Left lobe of liver (tissue), 2 donors: ENCODE data around the gene WDR83. TPM values are rescaled to one million over a fixed set of nuclear protein-coding genes. Genes with fewer than 3 reads are reported as not detected.
"Not testable (repeated sequence)": the region's sequence is repeated elsewhere in the genome, so short reads cannot be mapped to it uniquely, and the experiment has no call there.

Experiments used
- ATAC-seq: fragments of 200-7000 bp; cut with Tn5 transposase; one replicate; pipeline ENCODE4 v1.9.1; 2020; ENCODE audit warnings: mild to moderate bottlenecking, moderate library complexity
- DNase-seq: peaks from one replicate; pipeline ENCODE4 v3.0.0-alpha.2; 2020; ENCODE audit warnings: low spot score
- total RNA-seq: library from RNA; stranded (reverse); gene quantifications from one replicate; pipeline ENCODE4 v1.2.1, GENCODE V29; 2021
- donor health status: DM: no; HTN: no; CAD: no; lungs with moderate emphysema.
- donor health status: DM: no; HTN: yes; CAD: no.

Gene WDR83
- total RNA-seq, 1 donor from 2014 or later = 3.8 TPM

DNA sequence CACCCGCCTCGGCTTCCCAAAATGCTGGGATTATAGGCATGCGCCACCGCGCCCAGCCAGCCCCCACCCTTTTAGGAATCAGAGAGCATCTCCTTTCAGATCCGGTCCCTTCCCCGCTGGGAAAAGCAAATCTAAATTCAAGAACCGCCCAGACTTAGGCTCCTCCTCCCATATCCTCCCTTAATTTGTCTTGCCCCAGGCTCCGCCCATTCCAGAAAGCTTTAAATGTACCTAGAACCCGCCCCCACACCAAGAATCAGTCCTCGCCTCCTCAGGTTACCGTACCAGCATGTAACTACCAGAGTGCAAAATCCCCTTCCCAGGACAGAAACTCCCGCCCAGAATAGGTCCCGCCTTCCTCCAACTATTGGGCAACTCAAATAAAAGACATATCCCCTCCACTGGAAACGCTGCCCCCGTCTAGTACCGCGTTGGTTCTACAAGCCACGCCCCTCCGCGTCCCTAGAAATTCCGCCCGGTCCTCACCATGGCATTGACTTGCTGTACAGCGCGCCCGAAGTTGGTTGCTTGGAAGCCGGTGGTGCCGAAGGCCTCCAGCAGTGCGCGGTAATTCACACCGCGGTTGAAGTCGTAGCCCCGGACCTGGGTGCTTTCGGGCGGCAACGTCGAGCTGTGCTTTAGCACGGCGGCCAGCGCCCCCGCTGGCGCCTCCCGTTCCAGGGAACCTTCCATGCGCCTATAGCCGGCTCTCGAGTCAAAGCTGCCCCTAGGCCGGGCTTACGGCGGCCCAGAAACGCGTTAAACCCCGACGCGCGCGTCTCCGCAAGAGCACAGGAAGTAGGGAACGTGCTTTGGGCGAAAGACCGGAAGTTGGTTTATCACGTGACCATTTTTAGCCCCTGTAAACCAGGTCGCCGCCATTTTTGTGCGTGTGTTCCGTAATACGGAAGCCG, 14.7 kb downstream of the WDR83 start, which contains the start of gene DHPS:
Gene DHPS, minus strand, starts transcription at position 807 of the 914 bp plus-strand sequence. Its CDS starts 114 bp downstream, at position 693.
- DNase-seq = peak; percentile 93
- ATAC-seq = peak; percentile 79

DNA sequence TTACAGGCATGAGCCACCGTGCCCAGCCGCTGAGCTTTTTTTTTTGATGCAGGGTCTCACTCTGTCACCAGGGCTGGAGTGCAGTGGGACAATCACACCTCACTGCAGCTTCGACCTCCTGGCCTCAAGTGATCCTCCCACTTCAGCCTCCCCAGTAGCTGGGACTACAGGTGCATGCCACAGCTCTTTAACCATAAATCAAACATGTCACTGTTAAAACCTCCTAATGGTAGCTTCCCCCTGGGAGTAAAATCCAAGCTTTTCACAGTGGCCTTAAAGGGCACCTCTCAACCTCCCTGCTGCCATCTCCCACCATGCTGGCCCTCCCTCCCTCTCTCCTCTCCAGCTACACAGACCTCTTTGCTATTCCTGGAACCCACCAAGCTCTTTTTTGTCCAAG, 19.2 kb downstream of the WDR83 start:
- no peak for ATAC-seq
- no peak for DNase-seq

DNA sequence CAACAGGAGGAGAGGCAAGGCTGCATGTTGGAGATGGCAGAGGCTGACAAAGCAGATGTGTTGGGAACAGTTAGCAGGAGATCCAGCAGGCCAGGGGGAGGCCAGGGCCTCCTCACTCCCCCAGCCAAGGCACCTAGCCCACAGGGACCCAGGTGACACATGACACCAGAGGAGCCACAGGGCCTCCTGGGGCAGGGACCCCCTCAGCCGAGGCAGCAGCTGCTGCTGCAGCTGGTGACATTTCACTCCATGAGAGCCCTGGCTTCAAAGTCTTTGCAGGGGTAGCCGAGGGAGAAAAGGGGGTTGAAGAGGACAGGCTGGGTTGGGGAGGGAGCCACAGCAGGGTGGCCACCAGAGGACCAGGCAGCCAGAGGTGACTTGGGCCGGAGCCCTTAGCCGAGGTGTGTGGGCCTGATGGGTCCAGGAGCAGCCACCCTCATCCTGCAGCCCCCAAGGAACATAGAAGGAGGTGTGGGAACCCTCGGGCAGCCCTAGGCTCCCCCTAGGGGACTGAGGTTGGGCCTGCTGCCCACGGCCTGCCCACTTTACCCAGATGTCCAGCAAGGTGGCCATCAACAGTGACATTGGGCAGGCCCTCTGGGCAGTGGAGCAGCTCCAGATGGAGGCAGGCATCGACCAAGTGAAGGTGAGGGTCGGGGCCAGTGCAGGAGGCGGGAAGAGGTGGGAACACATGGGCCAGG, 21.0 kb downstream of the WDR83 start, which contains the start of gene GNG14:
Gene GNG14, plus strand, starts transcription at position 503 of the 701 bp plus-strand sequence. Its CDS starts 51 bp downstream, at position 554.
- DNase-seq (no peak), ATAC-seq (no peak)

DNA sequence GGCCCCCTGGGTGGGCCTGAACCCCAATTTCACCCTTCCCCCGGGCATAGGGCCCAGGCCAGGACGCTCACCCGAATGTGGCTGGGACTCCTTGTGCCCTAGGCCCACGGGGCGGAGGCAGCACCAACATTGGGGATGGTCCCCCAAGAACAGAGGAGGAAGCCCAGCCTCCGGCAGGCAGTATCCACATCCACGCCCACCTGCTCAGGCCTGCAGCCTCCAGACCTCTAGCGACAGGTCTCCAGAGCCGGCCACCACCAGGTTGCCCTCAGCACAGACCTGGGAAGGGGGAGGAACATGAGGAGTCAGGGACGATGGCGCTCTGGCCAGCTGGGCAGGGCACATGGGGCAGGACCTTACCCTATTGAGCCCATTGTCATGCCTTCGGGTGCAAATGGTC, 22.4 kb downstream of the WDR83 start:
- DNase-seq = no peak
- no peak for ATAC-seq

DNA sequence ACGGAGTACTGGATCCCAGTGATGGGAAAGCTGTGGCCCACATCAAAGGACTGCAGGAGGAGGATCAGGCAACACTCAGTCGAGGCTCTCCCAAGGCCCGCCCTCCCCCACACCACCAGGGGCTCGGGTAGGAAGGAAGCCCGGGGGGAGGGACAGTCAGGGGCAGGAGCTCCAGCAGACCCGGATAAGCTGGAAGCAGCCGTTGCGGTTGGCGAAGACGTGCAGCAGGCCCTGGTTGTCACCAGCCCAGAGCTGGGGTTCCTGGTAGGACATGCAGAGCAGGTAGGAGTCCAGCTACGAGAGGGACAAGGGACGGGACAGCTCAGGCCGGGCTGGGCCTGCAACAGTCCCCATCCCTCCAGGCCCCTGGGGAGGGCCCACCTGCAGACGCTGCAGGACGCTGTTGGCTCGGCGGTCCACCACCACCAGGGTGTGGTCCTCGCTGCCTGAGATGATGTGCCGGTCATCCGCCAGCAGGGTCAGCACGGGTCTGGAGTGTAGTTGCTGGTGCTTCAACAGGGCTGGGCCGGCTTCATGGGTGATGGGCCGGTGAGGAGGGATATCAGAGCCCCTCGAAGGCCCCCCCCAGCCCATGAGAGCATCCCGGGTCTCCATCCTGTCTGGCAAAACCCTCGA, 23.1 kb downstream of the WDR83 start:
- no peak for ATAC-seq

DNA sequence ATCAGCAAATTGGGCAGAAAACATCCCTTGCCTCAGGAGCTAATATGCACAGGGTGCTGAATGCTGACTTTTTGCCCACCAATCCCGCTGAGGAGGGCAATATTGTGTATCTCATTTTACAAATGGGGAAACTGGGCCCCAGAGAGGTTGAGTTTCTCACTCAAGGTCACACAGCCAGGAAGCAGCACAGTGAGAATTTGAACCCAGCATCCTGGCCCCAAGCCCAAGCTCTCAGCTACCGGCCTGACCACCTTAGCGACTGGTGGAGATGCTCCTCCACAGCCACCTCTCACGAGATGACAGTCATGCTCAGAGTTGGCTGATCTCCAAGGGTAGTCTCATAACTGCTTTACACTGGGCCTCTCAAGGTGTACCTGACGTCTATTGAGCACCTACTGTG, 26.4 kb downstream of the WDR83 start:
- no peak for DNase-seq
- no peak for ATAC-seq

More for the DNA sequence above, 23.1 kb downstream of the WDR83 start:
- no peak for DNase-seq

DNA sequence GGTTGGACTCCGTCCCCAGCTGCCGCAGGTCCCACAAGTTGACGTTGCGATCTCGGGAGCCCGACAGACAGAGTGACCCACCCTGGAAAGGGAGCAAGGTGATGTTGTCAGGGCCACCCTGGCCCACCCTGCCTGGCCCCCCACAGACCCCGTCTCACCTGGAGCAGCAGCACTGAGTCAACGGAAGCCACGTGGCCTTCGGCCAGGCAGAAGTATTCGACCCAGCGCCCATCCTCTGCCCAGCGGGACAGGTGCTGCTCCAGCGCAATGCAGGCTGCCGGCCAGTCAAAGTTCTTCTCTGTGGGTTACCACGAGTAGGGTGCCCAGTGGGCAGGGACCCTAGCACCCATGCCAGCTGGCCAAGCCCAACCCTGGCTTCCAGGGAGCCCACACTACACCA, 28.0 kb downstream of the WDR83 start:
- DNase-seq = no peak

DNA sequence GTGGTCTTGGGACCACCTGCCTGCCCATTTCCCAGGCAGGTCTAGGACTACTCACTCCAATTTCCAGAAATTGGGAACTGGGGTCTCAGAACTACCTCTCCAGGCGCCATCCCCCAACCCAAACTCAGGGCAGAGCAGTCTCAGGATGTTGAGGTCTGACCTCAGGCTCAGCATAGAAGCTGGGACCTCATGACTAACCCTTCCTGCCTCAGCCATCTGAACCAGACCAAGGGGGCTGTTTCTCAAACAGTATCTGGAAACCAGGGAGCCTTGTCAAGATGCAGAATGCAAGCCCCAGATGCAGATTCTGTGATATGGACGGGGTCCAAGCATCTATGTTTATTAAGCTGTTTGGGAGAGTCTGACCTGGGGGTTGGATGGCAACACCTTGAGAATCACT, 28.5 kb downstream of the WDR83 start:
- no peak for DNase-seq
- no peak for ATAC-seq

More for the DNA sequence above, 28.0 kb downstream of the WDR83 start:
- ATAC-seq = no peak

DNA sequence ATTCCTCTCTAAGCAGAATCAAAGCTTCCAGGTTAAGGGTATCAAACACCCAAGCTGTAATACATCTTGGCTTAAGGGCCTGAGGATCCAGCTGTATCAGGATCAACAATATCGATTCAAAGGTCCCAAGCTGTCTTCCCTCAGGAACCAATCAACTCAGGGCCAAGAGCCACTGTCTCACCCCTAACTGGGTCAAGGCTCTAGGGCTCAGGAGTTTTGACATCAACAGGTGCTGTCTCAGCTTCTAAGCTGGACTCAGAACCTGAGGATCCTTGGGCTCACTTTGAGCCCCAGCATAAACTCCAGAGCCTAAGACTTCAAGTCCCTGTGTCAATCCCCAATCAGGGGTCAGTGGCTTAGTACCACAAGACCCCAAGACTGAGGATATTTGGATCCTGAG, 28.9 kb downstream of the WDR83 start:
- no peak for ATAC-seq
- DNase-seq = no peak

DNA sequence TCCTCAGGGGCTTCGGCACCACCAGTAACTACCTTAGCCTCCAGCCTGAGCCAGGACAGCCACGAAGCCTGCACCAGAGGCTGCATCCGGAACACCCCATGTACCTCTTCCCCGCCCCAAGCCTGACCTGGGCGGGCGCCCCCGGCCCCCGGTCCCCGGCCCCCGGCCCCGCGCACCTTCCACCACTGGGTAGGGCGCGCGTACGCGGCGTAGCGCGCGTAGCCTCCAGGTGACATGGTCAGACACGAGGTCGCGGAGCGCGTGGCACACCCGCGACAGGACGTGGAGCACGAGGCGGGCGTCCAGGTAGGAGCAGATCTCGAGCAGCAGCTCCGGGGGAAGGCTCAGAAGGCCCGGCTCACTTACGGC, 29.4 kb downstream of the WDR83 start:
- DNase-seq (no peak), ATAC-seq (peak; percentile 23)

DNA sequence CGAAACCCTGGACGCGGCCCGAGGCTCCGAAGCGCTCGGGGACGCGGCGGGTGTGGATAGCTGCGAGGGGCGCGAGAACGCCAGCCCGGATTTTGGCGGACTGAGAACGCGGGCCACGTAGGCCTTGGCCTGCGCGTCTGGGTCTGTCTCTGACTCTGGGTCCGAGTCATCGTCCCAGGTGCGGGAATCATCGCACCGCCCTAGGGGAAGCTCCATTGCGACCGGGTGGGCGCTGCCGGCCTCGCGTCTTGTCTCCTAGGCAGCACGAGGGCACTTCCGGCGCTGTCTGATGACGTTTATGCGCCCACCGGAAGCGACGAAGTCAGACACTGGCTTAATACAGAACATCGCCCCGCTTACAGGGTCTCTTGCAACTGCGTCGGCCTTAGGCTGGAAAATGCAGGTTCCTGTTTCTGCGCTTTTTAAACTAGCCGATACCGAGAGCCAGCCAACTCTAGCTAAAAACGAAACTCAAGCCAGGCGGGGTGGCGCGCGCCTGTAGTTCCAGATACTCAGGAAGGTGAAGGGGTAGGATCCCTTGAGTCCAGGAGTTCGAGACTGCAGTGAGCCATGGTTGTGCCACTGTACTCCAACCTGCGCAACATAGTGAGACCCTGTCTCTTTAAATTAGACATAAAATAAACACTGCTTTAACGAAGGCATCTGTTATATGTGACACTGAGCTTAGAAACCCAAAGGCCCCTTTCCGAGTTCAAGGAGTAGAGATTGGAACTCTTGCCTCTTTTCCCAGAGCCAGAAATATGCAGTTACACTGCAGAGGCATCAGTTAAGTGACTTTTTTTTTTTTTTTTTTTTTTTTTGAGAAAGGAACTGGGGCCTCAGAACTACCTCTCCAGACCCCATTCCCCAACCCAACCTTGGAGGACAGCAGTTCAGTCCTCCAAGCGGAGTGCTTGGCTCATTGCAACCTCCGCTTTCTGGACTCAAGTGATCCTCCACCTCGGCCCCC, 30.0 kb downstream of the WDR83 start, which contains the start of gene FBXW9:
Gene FBXW9, minus strand, starts transcription at position 266 of the 970 bp plus-strand sequence. Its CDS starts 50 bp downstream, at position 216.
- DNase-seq (peak; percentile 95), ATAC-seq (peak; percentile 91)

DNA sequence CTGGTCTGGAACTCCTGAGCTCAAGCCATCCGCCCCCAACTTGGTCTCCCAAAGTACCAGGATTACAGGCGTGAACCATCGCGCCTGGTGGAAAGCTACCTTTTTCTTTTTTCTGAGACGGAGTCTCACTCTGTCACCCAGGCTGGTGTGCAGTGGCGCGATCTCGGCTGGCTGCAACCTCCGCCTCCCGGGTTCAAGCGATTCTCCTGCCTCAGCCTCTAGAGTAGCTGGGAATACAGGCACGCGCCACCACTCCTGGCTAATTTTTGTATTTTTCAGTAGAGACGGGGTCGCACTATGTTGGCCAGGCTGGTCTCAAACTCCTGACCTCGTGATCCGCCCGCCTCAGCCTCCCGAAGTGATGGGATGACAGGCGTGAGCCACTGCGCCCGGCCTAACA, 30.8 kb downstream of the WDR83 start:
- not testable (repeated sequence) for DNase-seq, ATAC-seq

DNA sequence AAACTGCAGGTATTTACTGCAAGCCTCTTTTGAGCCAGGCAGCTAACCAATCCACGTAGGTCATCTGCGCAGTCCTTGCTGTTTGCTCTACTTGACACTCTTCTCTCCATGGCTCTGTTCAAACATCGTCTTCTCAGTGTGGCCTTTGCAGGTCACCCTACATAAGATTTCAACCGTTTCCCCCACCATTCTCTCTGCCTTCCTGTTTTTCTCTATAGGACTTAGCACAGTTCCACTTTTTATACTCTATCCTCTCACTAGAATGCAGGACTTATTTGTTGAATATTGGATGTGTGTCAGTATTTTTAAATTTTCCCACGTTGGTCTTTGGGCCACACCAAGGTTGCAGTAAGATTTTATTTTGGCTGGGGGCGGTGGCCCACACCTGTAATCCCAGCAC, 31.5 kb downstream of the WDR83 start:
- no peak for DNase-seq
- no peak for ATAC-seq

DNA sequence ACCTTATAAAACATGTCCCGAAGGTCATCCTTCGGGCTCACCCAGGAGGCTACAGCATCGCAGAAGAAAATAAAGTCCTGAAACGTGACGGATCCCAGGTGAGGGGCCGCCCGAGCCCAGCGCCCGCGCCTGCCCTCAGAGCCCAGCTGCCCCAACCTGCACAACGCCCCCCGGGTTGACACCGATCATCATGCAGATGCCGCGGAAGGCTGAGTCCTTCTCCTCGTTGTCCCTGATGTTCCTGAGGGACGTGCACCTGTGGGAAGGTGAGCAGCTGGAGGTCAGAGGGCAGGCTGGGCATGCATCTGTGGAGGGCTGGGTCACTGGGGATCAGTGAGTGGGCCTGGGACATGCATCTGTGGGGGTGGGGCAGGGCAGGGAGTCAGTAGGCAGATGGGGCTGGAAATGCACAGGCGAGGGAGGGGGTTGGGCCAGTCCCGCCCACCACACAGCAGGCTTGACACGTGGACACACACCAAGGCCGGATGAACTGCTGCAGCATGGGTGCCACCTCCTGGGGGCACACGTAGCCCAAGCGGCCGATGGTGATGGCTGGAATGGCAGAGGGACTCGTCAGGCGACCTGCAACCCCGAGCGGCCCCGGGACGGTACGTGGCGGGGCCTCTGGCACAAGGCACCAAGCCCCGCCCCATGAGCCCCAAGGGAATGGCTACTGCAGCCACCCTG, 35.1 kb downstream of the WDR83 start:
- no peak for ATAC-seq
- no peak for DNase-seq

DNA sequence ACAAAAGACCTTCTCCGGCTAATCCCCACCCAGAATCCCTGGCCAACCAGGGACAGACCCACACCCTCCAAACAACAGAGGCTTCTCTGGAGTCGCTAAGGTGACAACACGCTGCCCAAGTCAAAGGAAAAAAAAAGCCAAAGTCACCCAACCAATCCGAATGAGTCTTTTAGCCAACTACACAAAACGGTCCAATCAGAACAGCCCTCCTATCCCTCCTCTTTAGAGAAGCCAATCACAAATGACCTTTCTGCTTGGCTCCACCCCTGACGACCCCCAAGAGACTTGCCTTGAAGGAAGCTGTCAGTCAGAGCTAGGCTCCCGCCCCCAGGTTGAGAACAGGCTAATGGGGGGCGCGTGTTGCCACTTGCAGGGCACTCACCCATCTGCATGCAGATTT, 36.4 kb downstream of the WDR83 start:
- DNase-seq (no peak), ATAC-seq (peak; percentile 16)

DNA sequence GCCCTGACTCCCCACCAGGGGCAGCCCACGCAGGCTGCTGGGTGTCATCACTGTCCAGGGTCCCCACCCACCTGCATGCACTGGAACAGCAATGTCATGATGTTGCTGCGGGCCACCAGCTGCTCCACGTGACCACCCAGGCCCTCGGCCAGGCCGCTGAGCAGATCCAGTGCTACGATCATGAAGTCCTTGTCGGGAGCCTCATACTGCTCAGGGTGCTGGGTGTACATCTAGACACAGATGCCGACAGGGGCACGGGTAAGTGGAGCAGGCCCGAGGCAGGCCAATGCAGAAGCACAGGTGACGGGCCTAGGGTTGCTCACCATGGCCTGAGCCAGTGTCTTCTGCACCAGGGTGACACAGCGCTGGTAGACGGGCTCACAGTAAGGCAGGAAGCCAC, 38.6 kb downstream of the WDR83 start:
- ATAC-seq (no peak), DNase-seq (no peak)

DNA sequence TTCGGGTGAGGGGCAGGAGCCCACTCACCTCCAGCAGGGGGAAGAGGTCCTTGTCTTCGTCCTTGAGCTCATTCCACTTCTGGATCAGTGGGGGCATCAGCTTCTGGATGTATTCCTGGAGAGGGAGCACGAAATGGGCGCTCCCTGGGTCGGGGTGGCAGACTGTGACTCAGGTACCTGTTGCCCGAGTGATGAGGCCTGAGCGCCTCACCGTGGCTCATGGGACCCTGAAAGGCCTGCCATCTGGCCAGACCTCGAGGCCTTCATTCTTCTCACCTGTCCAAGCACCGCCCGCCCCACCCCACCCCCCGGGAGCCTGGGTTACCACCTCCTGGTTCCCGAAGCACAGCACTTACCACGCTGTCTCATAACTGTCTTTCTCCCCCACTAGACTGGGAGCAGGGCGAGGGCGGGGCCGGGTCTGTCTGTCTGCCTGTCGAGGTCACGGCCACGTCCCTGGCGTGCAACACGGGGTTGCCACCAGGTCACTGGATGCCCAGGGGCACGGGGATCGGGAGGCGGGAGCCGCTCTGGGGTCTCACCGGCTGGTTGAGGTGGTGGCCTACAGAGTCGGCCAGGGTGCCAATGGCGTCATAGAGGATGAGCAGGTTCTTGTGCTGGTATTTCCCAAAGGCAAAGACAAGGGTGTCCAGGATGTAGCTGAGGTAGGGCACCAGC, 39.2 kb downstream of the WDR83 start:
- DNase-seq (no peak), ATAC-seq (no peak)

DNA sequence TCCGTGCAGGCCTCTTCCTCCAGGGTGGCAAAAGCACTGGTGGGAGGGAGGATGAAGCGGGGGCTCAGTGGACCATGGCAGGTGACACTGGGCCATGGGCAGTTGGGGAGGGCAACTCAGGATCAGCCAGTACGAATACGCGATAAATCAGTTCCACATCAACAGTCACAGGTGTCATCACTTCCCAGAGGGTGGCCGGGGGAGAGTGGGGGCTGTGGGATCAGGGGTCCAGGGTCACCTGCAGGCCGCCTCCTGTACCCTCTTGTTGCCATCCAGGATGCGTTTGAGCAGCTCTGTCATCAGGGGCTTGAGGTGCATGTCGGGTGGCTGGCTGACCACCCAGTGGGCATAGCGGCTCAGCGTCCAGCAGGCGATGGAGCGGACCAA, 39.7 kb downstream of the WDR83 start:
- ATAC-seq (no peak), DNase-seq (no peak)

DNA sequence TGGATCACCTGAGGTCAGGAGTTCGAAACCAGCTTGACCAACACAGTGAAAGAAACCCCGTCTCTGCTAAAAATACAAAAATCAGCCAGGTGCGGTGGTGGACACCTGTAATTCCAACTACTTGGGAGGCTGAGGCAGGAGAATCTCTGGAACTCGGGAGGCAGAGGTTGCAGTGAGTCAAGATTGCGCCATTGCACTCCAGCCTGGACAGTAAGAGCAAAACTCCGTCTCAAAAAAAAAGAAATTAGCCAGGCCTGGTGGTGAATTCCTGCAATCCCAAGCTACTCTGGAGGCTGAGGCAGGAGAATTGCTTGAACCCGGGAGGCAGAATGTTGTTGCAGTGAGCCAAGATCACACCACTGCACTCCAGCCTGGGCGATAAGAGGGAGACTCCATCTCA, 42.0 kb downstream of the WDR83 start:
- DNase-seq = no peak
- no peak for ATAC-seq
